Measurements from ENCODE around the gene BANF2. TPM values are rescaled to one million over a fixed set of nuclear protein-coding genes. Genes with fewer than 3 reads are reported as not detected.

BANF2 gene
- total and polyA plus RNA-seq, 10 of the 15 experiments (the other 5 are each of a cell fraction or from before 2014, with no cell fraction given): not detected

- in situ Hi-C loops (cut with MboI): no loop called here
- no peak for FAIRE-seq
- TF ChIP-seq ZBTB40 (IDR thresholded peaks at IDR 0.05; ENCODE audit: borderline replicate concordance) (no peak), CHD1 (IDR thresholded peaks at IDR 0.05; ENCODE audit: low read depth, low read length) (no peak), USF1 (IDR thresholded peaks at IDR 0.05; ENCODE audit: borderline replicate concordance, extremely low read length, insufficient read depth, low read depth, low read length) (no peak), RAD51 (IDR thresholded peaks at IDR 0.05) (no peak), CEBPB (IDR thresholded peaks at IDR 0.05; ENCODE audit: borderline replicate concordance in 1 of 2, low read depth in 2 of 2, low read length in 2 of 2) (no peak), CHD2 (IDR thresholded peaks at IDR 0.05; ENCODE audit: borderline replicate concordance, low read depth, low read length) (no peak), FOXK2 (IDR thresholded peaks at IDR 0.05) (no peak), E4F1 (IDR thresholded peaks at IDR 0.05; ENCODE audit: borderline replicate concordance, partially characterized antibody) (no peak), HDGF (IDR thresholded peaks at IDR 0.05) (no peak), TAF1 (IDR thresholded peaks at IDR 0.05; ENCODE audit: borderline replicate concordance, low read depth, low read length) (no peak), CEBPZ (IDR thresholded peaks at IDR 0.05; ENCODE audit: low read depth, low read length) (no peak), ZZZ3 (IDR thresholded peaks at IDR 0.05; ENCODE audit: control insufficient read depth, insufficient read length, low read depth) (no peak)
These were observed 49.8 kb downstream of the BANF2 start for GRCh38 chr20:17749626-17749977.

More at GRCh38 chr20:17749626-17749977, 49.8 kb downstream of the BANF2 start:
- ChIA-PET CTCF (interaction anchor here (1.0 kb wide), 1 partner anchor 94 kb away, joined by 3 read pairs; no protein-coding TSS in a partner anchor), SMC1A (ENCODE audit: uncharacterized antibody, unreplicated experiment) (no interaction called here), RAD21 (ENCODE audit: unreplicated experiment) (no interaction called here), POLR2A (no interaction called here)
- Histone ChIP-seq H3K4me2 (ENCODE audit: control insufficient read depth, insufficient read depth) (no peak overlapping the region), H3K79me2 (ENCODE audit: control insufficient read depth, insufficient read depth, low read length) (no peaks in the 10 kb centered on the region), H3K27me3 (replicated peaks in 1 of 2; ENCODE audit: control insufficient read depth in 2 of 2, insufficient read depth in 2 of 2, low read length in 1 of 2) (peaks cover 0 to 5% of the 10 kb centered on the region in 2 experiments; a peak in 1 of 4 replicates), H3K9ac (ENCODE audit: control insufficient read depth, insufficient read depth, low read length) (no peak overlapping the region), H3K4me3 (no peak overlapping the region), H3K27ac (ENCODE audit: control insufficient read depth, insufficient read depth) (no peak overlapping the region), H3K36me3 (ENCODE audit: control insufficient read depth in 2 of 2, insufficient read depth in 2 of 2, low read length in 1 of 2) (no peaks in the 10 kb centered on the region), H3K9me3 (replicated peaks; ENCODE audit: control insufficient read depth, insufficient read depth, low read length) (no peaks in the 10 kb centered on the region), H4K20me1 (ENCODE audit: control insufficient read depth, insufficient read depth) (no peaks in the 10 kb centered on the region), H2AFZ (ENCODE audit: control insufficient read depth, low read depth, low read length) (no peak overlapping the region), H3K4me1 (ENCODE audit: control insufficient read depth, insufficient read depth, low read length) (no peaks in the 10 kb centered on the region)
- intact Hi-C loops (cut with micrococcal nuclease; ENCODE audit: unreplicated experiment): no loop called here
- BruUV-seq (replicated peaks): no TSS peak
- WGBS (ENCODE audit: insufficient coverage, insufficient replicate concordance, low lambda C conversion rate, missing lambda C conversion rate): 52% methylated on average over 5 of the region's 5 CpGs
- ATAC-seq (no peak), DNase-seq (ENCODE audit: low read depth, low spot score) (no peak)
